CD14-positive monocyte (primary cell): ENCODE measurements around the gene SFTPB. TPM values are rescaled to one million over a fixed set of nuclear protein-coding genes. Genes with fewer than 3 reads are reported as not detected.

Experiments
- DNase-seq, 3 donors: peaks; one replicate each; pipeline ENCODE4 v3.0.0-alpha.2; 2011 to 2022
- H2AFZ ChIP-seq: 2 replicates; pipeline ENCODE4 v1.6.0; 2012; ENCODE audit warnings: mild to moderate bottlenecking, low read depth, low read length, inconsistent platforms; ENCODE audit not compliant: insufficient read depth, poor library complexity, severe bottlenecking
- H3K27ac ChIP-seq, 2 donors: 1 replicate in 1 of 2; 2 replicates in 1 of 2; pipeline ENCODE4 v1.5.1; 2012 to 2013; ENCODE audit warnings: low read length in 2 of 2, control low read depth in 1 of 2, inconsistent platforms in 1 of 2, low read depth in 1 of 2, mild to moderate bottlenecking in 1 of 2
- H3K27me3 ChIP-seq, 2 donors: one replicate each; pipeline versions ENCODE4 v1.6.0 to v1.6.1; 2011 to 2013; ENCODE audit warnings: low read length in 2 of 2; ENCODE audit not compliant: control insufficient read depth in 2 of 2, insufficient read depth in 2 of 2
- H3K36me3 ChIP-seq, 2 donors: replicated peaks in 1 of 2; 1 replicate in 1 of 2; 2 replicates in 1 of 2; pipeline versions ENCODE4 v1.5.1 to v1.6.1; 2012 to 2013; ENCODE audit warnings: low read length in 2 of 2, control low read depth in 1 of 2, inconsistent platforms in 1 of 2, mild to moderate bottlenecking in 1 of 2; ENCODE audit not compliant: insufficient read depth in 2 of 2, control insufficient read depth in 1 of 2
- H3K4me1 ChIP-seq, 2 donors: 1 replicate in 1 of 2; 2 replicates in 1 of 2; pipeline versions ENCODE4 v1.5.1 to v1.6.1; 2012 to 2013; ENCODE audit warnings: low read length in 2 of 2, control low read depth in 1 of 2, inconsistent platforms in 1 of 2, mild to moderate bottlenecking in 1 of 2, moderate library complexity in 1 of 2; ENCODE audit not compliant: insufficient read depth in 2 of 2, control insufficient read depth in 1 of 2
- H3K4me2 ChIP-seq: replicated peaks from 2 replicates; pipeline ENCODE3; 2012; ENCODE audit warnings: low read length, moderate library complexity, mild to moderate bottlenecking; ENCODE audit not compliant: poor library complexity, severe bottlenecking; ENCODE audit errors: extremely low read depth
- H3K4me3 ChIP-seq, 3 experiments: fragments of 200-600 bp in 1 of 3; sonication (generic) in 1 of 3; replicated peaks in 1 of 3; 1 replicate in 2 of 3; 2 replicates in 1 of 3; pipeline ENCODE4 v1.5.1; 2011 to 2013; ENCODE audit warnings: low read length in 3 of 3, mild to moderate bottlenecking in 3 of 3, control low read depth in 2 of 3, low read depth in 2 of 3, inconsistent platforms in 1 of 3, moderate library complexity in 1 of 3
- H3K79me2 ChIP-seq: 2 replicates; pipeline ENCODE4 v1.6.0; 2012; ENCODE audit warnings: mild to moderate bottlenecking, control low read depth, inconsistent platforms, low read length, moderate library complexity; ENCODE audit not compliant: insufficient read depth
- H3K9ac ChIP-seq: 2 replicates; pipeline ENCODE4 v1.6.0; 2017; ENCODE audit warnings: low read length, mild to moderate bottlenecking; ENCODE audit not compliant: insufficient read depth, poor library complexity, severe bottlenecking
- H3K9me3 ChIP-seq, 2 donors: replicated peaks in 1 of 2; 1 replicate in 1 of 2; 2 replicates in 1 of 2; pipeline versions ENCODE4 v1.5.1 to v1.6.1; 2012 to 2013; ENCODE audit warnings: low read length in 2 of 2, control low read depth in 1 of 2; ENCODE audit not compliant: control insufficient read depth in 1 of 2, insufficient read depth in 1 of 2
- H4K20me1 ChIP-seq: 2 replicates; pipeline ENCODE4 v1.6.0; 2012; ENCODE audit warnings: mild to moderate bottlenecking, low read length, control low read depth, moderate library complexity; ENCODE audit not compliant: insufficient read depth
- H3K27ac Mint-ChIP-seq, 7 donors: one replicate each; pipeline ENCODE4 v1.8.0; 2020; ENCODE audit warnings: mild to moderate bottlenecking in 7 of 7, mixed read lengths in 7 of 7, moderate library complexity in 6 of 7, inconsistent platforms in 2 of 7
- H3K27me3 Mint-ChIP-seq, 3 donors: one replicate each; pipeline ENCODE4 v1.8.0; 2021 to 2022; ENCODE audit warnings: low read depth in 3 of 3, mild to moderate bottlenecking in 3 of 3, mixed read lengths in 3 of 3, moderate library complexity in 3 of 3, inconsistent platforms in 1 of 3
- H3K36me3 Mint-ChIP-seq, 2 donors: one replicate each; pipeline ENCODE4 v1.8.0; 2020; ENCODE audit warnings: mixed read lengths in 2 of 2, inconsistent platforms in 1 of 2, mild to moderate bottlenecking in 1 of 2
- H3K4me1 Mint-ChIP-seq: one replicate; pipeline ENCODE4 v1.8.0; 2020; ENCODE audit warnings: mild to moderate bottlenecking, mixed read lengths
- H3K4me3 Mint-ChIP-seq, 2 donors: one replicate each; pipeline ENCODE4 v1.8.0; 2020; ENCODE audit warnings: mild to moderate bottlenecking in 2 of 2, mixed read lengths in 2 of 2, moderate library complexity in 1 of 2
- H3K9me3 Mint-ChIP-seq, 7 donors: one replicate each; pipeline ENCODE4 v1.8.0; 2020 to 2022; ENCODE audit warnings: mixed read lengths in 7 of 7, mild to moderate bottlenecking in 6 of 7, moderate library complexity in 6 of 7, inconsistent platforms in 2 of 7
- WGBS: methylation state at CpG from one replicate; pipeline ENCODE4 v1.1.5; 2013; ENCODE audit warnings: missing lambda C conversion rate; ENCODE audit not compliant: insufficient coverage; 5-methylcytosine and 5-hydroxymethylcytosine counted together
- intact Hi-C, 2 donors: fragments of 100-400 bp; cut with micrococcal nuclease; formaldehyde crosslinking; loops; one replicate each; pipeline versions ENCODE4 v1.15.0 to v1.15.1; 2023
- polyA plus RNA-seq, 3 donors: library from polyadenylated mRNA; depleted of rRNA in 1 of 3; unstranded in 2 of 3; stranded (reverse) in 1 of 3; fragments of 300-500 nt in 2 of 3; fragments of >200 nt in 1 of 3; fragmentation: Illumina TruSeq in 2 of 3; gene quantifications; 1 replicate in 2 of 3; 2 replicates in 1 of 3; pipeline ENCODE4 v1.2.3, GENCODE V29; 2012 to 2021
- TF ChIP-seq, protein P1 (sequence below): fragments of 200-600 bp; IDR thresholded peaks from one replicate; pipeline ENCODE4 v1.8.0; 2022; ENCODE audit warnings: antibody characterized with exemption, mild to moderate bottlenecking

Gene SFTPB
- polyA plus RNA-seq, 3 donors = 0.18 to 0.47 TPM; not detected in 1

DNA sequence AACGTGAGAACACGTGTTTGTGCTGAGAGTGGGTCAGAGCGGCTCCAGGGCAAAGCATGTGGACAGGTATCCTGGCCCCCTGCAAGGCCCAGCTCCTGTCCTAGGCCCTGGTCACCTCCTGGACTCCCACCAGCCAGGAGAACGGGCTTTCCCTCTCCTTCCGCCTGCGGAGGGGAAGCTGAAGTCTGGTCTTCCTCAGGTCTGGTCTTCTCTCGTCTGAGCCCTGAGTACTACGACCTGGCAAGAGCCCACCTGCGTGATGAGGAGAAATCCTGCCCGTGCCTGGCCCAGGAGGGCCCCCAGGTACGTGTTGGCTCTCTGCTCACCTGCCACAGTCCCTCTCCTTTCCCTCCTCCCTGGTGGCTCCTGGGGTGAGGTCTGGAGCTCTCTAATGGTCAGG lies 27.1 kb upstream of the SFTPB start:
- DNase-seq = no peak
- Mint-ChIP-seq H3K4me3 (no peak overlapping the region), H3K36me3 (peaks cover 6 to 9% of the 10 kb centered on the region in 2 donors), H3K9me3 (peaks cover 0 to 3% (median 0%) of the 10 kb centered on the region in 7 donors), H3K4me1 (peaks cover 65% of the 10 kb centered on the region), H3K27me3 (peaks cover 0 to 8% (median 2%) of the 10 kb centered on the region in 3 donors), H3K27ac (peak overlapping the region in 5 of 7 donors; percentile 28 to 70 (median 33))
- Histone ChIP-seq H3K4me3 (no peak overlapping the region), H4K20me1 (no peaks in the 10 kb centered on the region), H3K79me2 (peaks cover 12% of the 10 kb centered on the region), H3K9ac (no peak overlapping the region), H3K27me3 (no peaks in the 10 kb centered on the region), H3K4me2 (no peak overlapping the region), H3K9me3 (no peaks in the 10 kb centered on the region), H3K27ac (peak overlapping the region in 1 of 2 donors; percentile 74), H3K36me3 (no peaks in the 10 kb centered on the region), H2AFZ (no peak overlapping the region), H3K4me1 (peaks cover 72 to 76% of the 10 kb centered on the region in 2 donors)
- TF ChIP-seq, protein P1, sequence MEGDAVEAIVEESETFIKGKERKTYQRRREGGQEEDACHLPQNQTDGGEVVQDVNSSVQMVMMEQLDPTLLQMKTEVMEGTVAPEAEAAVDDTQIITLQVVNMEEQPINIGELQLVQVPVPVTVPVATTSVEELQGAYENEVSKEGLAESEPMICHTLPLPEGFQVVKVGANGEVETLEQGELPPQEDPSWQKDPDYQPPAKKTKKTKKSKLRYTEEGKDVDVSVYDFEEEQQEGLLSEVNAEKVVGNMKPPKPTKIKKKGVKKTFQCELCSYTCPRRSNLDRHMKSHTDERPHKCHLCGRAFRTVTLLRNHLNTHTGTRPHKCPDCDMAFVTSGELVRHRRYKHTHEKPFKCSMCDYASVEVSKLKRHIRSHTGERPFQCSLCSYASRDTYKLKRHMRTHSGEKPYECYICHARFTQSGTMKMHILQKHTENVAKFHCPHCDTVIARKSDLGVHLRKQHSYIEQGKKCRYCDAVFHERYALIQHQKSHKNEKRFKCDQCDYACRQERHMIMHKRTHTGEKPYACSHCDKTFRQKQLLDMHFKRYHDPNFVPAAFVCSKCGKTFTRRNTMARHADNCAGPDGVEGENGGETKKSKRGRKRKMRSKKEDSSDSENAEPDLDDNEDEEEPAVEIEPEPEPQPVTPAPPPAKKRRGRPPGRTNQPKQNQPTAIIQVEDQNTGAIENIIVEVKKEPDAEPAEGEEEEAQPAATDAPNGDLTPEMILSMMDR = no peak
- WGBS = 86% methylated on average over 9 of the region's 11 CpGs
- intact Hi-C loops = no loop called here

DNA sequence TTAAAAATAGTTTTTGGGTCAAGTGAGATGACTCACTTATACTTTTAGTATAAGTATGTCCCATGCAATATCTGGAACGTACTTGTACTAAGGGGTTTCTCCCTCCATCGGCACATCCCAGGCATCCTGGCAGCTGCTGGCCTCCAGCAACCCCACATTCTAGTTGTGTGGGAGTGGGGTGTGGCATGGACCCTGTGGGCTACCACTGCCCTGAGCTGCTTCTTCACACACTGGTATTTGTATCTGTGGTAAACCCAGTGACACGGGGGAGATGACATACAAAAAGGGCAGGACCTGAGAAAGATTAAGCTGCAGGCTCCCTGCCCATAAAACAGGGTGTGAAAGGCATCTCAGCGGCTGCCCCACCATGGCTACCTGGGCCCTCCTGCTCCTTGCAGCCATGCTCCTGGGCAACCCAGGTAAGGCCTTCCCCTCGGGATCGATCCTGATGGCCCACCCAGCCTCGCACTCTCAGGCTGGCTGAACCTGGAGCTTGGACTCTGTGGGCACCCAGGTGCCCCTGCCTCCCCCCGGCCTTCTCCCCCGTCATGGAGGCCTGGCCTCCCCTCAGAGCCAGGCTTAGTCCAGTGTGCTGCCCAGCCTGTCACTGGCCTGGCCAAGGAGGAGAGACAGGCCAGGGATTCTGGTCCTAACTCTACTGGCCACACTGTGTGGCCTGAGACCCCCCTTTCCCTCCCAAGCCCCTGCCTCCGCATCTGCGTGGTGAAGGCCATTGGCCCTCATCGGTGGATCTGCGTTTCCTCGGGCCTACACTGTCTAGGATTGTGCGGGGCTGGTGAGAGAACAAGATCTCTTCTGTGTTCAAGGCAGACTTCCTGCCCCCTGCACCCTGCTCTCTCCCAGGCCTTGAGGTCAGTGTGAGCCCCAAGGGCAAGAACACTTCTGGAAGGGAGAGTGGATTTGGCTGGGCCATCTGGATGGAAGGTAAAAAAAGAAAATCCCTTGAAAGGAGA lies 26.3 kb upstream of the SFTPB start, which contains the start of gene GNLY:
Gene GNLY, plus strand, starts transcription at position 307 of the 974 bp plus-strand sequence. Its CDS starts 61 bp downstream, at position 368.
- H4K20me1 ChIP-seq = no peaks in the 10 kb centered on the region
- H3K4me1 ChIP-seq = peaks cover 64 to 68% of the 10 kb centered on the region in 2 donors
- no peak for DNase-seq
- H3K27me3 ChIP-seq = no peaks in the 10 kb centered on the region
- H3K4me2 ChIP-seq = no peak within 1 kb of the TSS
- Mint-ChIP-seq H3K4me3 (no peak within 1 kb of the TSS), H3K9me3 (peaks cover 0 to 2% (median 0%) of the 10 kb centered on the region in 7 donors), H3K27ac (peak within 1 kb of the TSS; percentile 30 to 81 (median 71)), H3K4me1 (peaks cover 61% of the 10 kb centered on the region), H3K36me3 (peaks cover 6 to 9% of the 10 kb centered on the region in 2 donors), H3K27me3 (peaks cover 0 to 8% (median 2%) of the 10 kb centered on the region in 3 donors)
- no peaks in the 10 kb centered on the region for H3K9me3 ChIP-seq
- peaks cover 12% of the 10 kb centered on the region for H3K79me2 ChIP-seq
- TF ChIP-seq, protein P1 = no peak
- H3K4me3 ChIP-seq = peak within 1 kb of the TSS in 1 of 3 experiments; percentile 14
- peak within 1 kb of the TSS; percentile 38 for H2AFZ ChIP-seq
- H3K36me3 ChIP-seq = no peaks in the 10 kb centered on the region
- intact Hi-C loops = no loop called here
- H3K9ac ChIP-seq = peak within 1 kb of the TSS; percentile 42
- WGBS = 93% methylated on average over 11 of the region's 15 CpGs
- peak within 1 kb of the TSS; percentile 48 to 74 for H3K27ac ChIP-seq
